ENCODE data around the gene DGAT2.

- TF ChIP-seq TEAD1 (CRISPR knock-in tag; IDR thresholded peaks at IDR 0.05) (no peak), USF2 (CRISPR knock-in tag; IDR thresholded peaks at IDR 0.05) (no peak), CTCF (IDR thresholded peaks at IDR 0.05) (no peak), E2F1 (CRISPR knock-in tag; IDR thresholded peaks at IDR 0.05) (no peak), NR2C2 (CRISPR knock-in tag; IDR thresholded peaks at IDR 0.05) (no peak), RELA (CRISPR knock-in tag; IDR thresholded peaks at IDR 0.05; ENCODE audit: borderline replicate concordance) (no peak), FOXJ3 (CRISPR knock-in tag; IDR thresholded peaks at IDR 0.05; ENCODE audit: borderline replicate concordance) (no peak), ZNF232 (CRISPR knock-in tag; IDR thresholded peaks at IDR 0.05) (no peak)
These were observed 66.2 kb downstream of the DGAT2 start for GRCh38 chr11:75834728-75835127.

Data from WTC11 (cell line).